NCI-H510A treated with DMSO at 0.1 percent for 48 hours (cell line): ENCODE measurements around the gene PEX11A.

Experiments used
- DNase-seq: peaks from one replicate; lab custom pipeline; 2025; lab: John Stamatoyannopoulos, UW

Gene PEX11A

DNA sequence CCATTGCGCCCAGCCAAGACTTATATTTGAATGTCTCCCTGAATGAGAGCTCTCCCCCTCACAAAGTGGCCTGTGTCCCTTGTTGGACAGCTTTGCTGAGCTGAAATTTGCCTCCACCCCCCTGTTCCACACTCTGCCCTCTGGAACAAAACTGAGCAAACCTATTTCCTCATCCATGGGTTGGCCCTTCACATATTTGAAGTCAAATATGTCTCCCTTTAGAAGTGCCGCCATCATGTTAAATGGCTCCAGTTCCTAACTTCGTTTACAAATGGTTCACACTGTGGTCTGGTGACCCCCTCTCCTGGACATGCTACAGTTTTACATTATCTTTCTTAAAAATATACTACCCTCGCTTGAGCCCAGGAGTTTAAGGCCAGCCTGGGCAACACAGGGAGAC, 16.0 kb downstream of the PEX11A start:
- no peak for DNase-seq

DNA sequence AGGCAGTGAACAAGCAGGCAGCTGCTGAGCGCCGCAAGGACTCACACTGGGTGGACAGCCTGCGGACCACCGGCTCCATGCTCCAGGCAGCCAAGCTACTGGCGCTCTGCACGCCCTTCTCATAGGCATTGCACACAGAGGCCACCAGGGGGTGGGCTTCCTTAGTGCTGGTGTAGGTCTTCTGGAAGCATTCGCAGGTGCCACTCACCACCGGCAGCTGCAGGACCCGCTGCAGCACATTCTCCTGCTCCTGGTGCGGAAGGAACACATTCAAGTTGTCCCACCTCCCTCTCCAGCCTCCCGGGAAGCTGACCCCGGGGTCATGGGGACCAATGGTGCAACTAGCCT, 17.4 kb downstream of the PEX11A start:
- DNase-seq, result peak; percentile 3

DNA sequence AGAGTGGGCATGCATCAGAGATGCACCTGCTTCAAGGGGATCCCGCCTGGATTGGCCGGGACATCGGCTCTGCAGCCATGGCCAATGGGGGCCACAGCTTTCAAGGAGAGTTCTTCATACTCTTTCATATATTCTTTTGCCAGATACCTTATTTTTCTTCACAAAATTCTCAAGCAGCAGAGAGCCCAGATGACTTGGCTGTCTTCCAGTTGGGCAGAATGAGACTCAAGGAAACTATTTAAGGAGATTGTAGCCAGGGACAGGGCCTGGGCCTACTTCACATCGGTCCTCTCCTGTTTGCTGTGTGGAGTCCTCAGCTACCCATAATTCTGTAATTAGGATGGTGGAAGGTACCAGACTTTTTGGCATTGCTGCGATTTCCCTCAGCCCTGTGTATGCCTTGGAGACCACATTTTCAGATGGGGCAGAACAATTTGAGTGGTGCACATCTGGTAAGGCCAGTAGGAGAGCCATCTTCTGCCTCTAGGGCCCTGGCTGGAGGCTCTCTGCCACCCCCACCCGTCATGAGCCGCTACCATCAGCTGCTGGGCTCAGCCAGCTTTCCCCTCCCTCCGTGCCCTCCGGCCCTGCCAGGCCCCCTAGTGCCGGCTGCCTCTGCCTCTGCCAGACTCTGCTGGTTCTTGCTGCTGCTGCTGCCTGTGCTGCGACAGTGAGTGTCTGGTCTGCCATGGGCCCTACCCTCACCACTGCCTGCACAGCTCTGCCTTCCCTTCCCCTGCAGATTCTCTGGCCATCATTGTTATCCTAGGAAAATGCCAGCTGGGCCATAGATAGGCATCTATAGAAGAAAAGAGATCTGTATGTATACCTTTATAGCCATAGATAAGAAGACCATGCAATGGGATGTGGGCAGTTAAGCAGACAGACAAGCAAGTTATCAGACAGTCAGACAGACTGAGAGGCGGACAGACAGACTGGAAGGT, 18.1 kb downstream of the PEX11A start:
- no peak for DNase-seq

DNA sequence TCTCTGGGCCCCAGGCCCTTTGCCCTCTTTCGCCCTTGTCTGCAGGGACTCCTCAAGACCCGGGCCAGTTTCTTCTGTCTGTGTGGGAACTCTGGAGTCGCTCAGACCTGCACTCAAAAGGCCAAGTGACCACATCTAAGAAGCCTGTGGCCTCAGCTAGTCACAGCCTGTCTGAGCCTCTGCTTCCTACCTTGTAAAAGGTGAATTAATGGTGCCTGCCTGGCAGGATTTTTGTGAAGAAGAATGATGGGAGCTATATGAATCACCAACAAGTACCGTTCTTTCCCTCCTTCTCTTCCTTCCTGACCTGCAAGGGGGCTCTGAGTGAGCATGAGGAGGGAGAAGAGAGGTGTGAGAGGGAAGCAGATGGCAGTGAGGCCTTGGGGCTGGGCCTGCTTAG, 18.9 kb downstream of the PEX11A start:
- DNase-seq, result no peak

DNA sequence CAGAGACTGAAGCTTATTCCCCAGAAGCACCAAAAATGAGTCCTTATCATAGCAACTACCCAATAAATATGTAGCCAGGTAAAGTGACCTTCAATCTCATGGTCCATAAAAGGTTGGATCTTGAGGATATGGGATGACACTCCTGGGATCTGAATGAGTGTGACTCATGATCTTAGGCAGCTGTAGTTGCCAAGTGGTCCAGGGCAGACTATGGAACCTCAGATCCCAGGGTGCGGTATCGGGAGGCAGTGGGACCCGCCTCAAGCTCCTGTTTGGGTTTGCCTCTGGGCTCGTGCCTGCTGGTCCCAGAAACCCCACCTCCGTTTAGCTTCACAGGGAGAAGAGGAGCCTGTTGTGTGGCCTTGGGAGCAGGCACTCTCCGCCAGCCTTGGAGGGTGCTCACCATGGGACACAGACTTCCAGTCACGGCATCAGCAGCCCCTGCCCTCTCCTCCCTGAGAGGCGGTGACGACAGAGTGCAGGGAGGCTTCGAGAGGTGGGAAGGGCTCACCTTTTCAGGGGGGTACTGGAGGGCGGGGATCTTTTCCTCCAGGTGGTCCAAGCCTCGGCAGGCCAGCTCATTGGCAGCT, 19.5 kb downstream of the PEX11A start:
- no peak for DNase-seq

DNA sequence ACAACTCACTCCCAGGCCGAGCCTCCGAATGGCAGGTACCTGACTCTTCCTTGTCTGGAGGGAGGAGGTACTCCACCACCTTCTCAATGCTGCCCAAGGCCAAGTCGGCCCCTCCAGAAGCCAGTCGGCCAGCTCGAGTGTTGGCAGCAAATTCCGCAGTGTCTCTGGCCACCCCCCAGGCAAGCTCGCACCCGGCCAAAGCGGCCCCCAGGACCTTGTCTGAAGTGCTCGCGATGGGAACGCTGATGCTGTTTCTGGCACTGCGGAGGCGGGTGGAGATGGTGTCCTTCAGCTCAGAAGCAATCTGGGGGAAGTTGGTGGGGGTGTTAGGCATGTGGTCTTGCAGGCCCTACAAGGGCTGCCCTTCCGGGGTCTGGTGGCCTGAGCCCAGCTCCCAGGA, 20.6 kb downstream of the PEX11A start:
- no peak for DNase-seq

DNA sequence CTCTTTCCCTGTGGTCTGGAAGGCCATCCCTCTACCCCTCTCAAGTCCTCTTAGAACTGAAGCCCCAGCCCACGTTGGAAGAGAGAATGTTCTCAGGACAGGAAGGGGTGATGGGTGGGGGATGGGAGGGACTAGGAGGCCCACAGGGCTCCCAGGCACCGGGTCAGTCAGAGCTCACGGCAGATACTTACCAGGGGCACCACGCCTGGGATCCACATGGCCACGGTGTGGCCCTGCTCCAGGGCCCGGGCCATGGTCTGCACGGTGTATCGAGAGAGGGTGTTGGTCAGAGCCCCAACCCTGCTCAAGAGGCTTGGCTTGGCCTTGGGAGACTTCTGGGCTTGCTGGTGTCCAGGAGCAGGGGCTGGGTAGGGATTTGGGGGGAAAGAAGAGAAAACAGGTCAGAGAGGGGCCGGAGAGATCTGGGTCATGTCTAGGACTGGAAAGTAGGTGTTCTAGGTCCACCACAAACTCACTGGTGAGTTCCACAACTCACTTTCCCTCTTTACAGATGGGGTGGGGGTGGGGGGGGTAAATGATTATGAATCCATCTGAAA, 21.2 kb downstream of the PEX11A start:
- DNase-seq, result no peak

DNA sequence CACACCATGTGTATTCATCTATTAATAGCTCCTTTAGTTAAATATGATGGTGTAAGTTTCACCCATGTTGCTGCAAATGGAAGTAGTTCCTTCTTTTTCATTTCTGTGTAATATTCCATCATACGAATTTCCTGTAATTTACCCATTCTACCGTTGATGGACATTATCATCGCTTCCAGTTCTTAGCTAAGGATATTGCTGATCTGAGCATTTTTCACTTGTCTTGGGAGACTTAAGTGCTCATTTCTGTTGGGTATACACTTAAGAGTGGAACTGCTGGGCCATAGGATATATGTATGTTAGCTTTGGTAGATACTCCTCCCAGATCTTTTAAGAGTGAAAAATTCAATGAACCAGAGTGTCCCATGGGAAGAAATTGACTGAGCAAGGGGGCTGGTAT, 22.4 kb downstream of the PEX11A start:
- no peak for DNase-seq

DNA sequence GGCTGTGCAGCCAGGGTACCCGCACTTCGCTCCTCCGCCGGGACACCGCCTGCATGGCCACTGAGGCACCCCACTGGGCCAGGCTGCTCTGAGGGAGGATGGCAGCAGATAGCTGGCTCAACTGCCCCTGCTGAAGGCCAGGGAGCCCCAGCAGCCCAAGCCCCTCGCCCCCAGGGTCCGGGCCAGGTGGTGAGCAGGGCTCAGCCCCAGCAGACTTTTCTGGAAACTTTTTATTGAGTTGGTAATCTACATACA, 22.9 kb downstream of the PEX11A start:
- DNase-seq, result no peak

DNA sequence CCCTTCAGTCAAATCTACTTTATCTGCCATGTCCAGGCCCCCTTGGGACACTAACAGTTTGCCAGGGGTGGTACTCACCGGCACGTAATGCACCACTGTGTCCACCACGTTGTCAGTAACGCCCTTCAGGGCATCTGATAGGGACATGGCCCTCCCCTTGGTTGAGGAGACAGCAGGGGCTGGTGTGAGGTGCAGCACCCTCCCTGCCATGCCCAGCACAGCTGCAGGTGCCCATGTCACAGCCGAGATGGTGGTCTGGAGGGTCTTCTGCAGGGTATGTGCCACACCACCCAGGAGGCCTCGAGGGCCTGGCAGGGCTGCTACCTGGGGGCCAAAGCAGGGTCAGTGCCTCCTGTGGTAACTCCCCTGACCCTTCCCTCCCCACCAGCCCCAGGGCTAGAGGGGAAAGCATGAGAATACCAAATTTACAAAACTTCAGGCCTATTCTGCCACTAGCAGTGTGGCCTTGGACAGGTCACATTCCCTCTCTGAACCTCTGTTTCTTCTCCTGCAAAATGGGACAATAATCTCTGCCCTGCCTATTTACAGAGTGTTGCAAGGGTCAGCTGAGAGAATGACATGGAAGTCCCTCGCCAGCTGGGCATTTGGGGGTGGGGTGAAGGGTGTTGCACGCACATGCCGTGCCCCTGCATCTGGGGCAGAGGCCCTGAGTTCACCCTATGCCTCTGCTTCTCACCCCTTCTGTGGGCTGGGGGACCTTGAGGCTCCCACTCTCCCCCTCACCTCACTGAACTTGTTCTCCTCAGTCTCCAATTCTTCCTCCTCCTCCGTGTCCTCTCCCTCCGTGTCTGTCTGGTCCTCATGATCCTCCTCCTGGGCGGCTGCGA, 23.5 kb downstream of the PEX11A start:
- no peak for DNase-seq

DNA sequence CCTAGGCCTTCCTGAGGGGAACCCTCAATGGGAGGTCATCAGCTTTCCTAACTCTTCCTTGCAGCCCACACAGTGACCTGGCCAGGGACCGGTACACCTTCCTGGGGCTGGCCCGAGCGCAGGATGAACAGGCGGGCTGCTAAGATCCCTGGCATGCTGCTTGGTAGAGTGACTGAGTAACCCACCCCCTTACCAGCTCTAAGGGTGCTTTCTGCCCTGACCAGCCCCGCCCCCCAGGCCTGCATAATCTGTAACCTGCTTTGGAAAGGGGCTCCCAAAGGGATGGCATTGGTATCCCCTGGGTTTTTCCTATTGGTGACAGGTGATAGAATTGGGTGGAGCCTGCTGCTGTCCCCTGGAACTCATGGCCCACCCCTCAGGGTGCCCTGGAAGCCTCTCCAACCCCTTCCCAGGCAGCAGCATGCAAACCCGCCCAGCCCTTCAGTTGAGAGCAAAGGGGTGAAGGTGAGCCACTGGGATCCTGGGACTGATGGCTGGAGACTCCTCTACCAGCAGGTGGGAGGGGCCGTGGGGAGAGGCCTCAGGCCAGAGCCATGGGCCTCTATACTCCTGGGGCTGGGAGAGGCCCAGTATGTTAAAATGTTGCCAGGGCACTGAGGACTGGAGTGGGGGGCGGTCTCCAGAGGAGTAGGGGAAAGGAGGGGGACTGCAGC, 24.2 kb downstream of the PEX11A start:
- no peak for DNase-seq

DNA sequence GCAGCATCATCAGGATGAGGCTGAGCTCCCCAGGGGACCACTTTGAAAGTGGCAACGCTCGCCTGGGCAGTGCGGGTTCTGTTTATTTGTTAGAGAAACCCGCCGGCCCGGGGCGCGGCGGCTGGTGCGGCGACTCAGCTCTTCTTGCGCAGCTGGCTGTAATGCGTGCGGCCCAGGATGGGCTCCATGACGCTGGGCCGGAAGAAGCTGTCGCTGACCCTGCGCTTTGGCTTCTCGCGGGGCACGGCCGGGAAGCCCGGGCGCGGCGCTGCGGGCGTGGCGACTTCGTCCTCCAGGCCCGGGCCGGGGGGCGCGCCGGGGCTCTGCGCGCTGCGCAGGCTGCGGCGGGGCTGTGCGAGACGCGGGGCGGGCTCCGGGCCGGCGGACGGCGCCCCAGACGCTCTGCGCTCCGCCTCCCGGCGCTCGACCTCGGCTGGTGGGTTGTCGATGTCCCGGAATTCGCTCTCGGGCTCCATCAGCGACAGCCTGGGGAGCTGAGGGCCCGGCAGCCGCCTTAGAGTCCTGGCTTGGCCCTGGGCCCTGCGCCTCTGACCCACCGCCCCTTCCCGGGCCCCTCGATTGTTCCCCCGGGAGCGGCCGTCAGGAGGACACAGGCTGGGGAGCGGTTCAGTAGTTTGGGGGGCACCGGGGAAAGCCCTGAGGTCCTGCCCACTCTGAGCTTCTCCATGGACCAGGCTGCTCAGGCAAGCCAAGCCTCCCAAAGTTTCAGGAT, 24.9 kb downstream of the PEX11A start:
- no peak for DNase-seq

DNA sequence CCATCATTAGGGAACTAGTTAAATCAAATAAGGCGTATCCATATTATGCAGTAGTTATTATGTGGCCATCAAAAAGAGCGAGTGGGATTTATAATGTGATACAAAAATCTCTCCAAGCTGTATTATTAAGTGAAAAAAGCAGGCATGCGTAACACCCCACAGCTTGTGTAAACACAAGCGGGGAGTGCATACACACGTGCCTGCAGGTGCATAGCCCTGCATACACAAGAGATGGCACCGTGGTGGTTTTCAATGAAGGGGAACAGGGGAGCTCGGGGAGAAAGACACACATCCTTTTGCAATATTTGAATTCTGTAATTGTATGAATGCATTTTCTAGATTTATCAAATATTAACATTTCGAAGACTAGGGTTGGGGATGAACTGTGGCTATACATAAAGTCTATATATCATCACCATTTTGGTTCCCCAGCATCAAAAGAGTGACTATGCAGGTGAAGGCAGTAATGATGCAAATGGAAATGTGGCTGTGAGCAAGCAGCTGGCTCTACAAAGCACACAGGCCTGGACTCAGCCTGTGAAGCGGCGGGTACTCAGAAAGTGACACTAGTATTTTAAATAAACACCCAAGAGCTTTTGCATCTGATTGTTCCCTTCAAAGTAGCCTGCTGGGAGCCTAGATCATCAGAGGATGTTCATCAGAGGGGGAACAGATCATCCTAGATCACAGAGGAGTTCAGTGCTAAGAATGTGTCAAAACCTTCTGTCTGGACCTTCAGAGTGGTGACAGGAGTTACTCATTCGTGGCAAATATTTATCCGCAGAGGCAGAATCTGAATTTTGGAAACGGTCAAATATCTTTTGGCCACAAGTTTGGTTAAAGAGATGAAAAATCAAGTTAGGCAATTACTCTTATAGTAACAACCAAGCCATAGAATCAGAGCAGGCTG, 25.9 kb downstream of the PEX11A start:
- peak; percentile 13 for DNase-seq

DNA sequence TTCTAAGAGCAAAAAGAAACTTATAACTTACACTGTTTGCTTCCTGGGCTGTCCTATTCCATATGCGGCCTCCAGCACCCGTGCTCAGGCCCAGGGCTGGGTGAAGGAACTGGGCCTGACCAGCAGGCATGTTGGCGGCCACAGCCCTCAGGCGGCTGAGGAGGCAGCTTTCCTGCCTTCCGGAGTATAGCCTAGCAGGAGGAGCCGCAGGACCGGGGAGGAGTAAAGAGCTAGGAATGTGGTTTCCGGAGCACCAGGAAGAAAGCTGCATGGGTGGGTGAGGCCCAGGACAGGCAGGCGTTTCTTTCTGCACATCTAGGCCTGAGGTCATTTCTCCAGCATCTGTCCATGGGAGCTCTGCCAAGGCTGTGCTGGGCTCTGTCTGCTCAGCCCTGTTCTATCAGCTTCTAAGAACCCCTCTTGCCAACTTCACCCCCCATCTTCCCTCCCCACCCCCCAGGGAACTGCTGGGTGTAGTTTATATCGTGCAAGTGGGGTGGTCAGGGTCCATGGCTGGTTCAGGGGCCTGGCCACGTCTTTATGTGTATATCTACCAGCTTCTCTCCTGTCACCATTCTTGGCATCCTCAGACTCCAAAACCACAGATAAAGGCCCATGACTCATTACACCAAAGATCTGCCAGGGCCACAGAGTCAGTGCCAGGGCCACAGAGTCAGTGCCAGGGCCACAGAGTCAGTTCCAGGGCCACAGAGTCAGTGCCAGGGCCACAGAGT, 27.5 kb downstream of the PEX11A start:
- DNase-seq, result no peak

DNA sequence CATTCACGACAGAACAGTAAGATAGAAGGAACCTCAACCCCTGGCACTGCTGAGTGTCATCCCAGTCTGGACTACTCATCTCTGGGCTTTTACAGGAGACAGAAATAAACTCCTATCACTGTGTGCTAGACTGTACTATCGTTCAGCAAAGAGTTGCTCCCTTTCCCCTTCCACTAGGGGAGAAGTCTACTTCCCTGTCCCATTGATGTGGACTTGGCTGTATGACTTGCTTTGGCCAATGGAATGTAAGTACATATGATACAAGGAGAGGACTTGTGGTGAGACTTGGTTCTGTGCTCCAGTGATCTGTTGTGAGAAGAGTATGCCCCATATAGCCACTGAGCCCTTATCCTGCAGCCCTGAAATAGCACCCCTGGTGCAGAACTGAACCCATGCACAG, 30.0 kb downstream of the PEX11A start:
- DNase-seq, result no peak

DNA sequence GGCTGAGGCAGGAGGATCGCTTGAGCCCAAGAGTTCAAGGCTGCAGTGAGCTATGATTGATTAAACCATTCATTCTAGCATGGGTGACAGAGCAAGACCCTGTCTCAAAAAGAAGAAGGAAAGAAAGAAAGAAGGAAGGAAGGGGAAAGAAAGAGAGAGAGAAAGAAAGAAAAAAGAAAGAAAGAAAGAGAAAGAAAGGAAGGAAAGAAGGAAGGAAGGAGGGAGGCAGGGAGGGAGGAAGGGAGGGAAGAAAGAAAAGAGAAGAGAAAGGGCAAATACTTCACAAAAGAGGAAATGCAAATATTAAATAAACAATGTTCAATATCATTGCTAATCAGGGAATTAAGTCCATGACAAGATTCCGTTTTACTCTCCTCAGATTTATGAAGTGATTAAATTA, 31.3 kb downstream of the PEX11A start:
- no peak for DNase-seq

DNA sequence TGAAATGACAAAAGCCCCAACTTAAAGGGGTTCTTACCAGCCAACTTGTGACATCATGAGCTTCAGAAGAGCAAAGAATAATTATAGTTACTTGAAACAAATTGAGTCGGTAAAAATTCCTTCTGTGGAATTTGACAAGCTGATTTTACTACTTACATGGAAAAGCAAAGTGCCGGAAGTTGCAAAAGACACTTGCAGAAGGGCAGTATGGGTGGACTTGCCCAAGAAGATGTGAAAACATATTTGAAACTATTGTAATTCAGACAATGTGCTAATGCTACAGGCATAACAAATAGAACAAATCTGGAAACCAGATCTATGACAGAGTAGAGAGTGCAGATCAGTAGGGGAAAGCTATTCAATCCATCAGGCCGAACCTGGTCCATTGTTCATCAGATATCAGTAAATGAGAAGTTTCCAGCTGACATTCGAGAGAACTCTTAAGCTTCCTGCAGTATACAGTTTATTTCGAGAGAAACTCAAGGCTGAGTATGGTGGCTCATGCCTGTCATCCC, 32.8 kb downstream of the PEX11A start:
- no peak for DNase-seq

DNA sequence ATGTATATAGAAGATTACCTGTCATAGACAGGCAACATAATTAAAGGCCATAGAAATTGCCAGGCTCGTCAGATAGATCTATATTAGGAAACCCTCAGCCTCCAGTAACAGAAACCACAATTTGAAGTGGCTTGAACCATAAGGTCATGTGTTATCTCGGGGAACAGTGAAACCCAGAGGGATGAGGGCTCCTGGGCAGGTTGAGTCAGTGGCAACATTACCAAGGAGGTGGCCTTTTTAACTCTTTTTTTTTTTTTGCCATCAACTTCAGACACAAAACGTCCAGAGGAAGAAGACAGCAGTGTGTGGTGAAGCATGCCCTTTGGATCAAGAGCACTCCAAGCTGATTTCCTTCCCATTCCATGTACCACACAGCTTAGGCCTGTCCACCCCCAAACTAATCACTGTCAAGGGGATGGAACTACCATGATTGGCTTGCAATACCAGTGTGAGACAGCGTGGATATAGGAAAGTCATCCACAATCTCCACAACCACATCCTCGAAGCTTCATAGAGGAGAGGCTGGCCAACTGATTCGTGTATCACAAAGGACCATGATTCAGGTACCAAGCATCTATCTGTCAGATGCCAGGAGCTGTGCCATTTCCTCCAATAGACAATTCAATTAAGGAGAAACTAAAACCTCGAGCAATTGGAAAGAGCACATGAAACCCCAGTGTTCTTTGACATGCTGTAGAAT, 34.3 kb downstream of the PEX11A start:
- no peak for DNase-seq
